MM.1S (cell line): ENCODE measurements around the gene MAPRE3.

ENCODE experiments used
- DNase-seq: peaks from one replicate; pipeline ENCODE4 v3.0.0-alpha.2; 2015
- H2AFZ ChIP-seq: fragments of 300-600 bp; sonication (generic); 2 replicates; pipeline ENCODE4 v1.6.0; 2016; ENCODE audit warnings: antibody characterized with exemption, low read length
- H3F3A ChIP-seq: fragments of 300-600 bp; sonication (generic); 2 replicates; pipeline ENCODE4 v1.6.1; 2016; ENCODE audit warnings: mild to moderate bottlenecking, antibody characterized with exemption, low read length, moderate library complexity, mixed read lengths; ENCODE audit not compliant: insufficient read depth
- H3K27ac ChIP-seq: fragments of 300-600 bp; sonication (generic); 2 replicates; pipeline ENCODE4 v1.5.1; 2016; ENCODE audit warnings: mild to moderate bottlenecking, low read length
- H3K27me3 ChIP-seq: fragments of 300-600 bp; sonication (generic); replicated peaks from 2 replicates; pipeline ENCODE4 v1.6.0; 2016; ENCODE audit warnings: low read length; ENCODE audit not compliant: insufficient read depth
- H3K36me3 ChIP-seq: fragments of 300-600 bp; sonication (generic); replicated peaks from 2 replicates; pipeline ENCODE4 v1.6.1; 2016; ENCODE audit warnings: mild to moderate bottlenecking, low read length, mixed read lengths; ENCODE audit not compliant: insufficient read depth
- H3K4me1 ChIP-seq: fragments of 300-600 bp; sonication (generic); 2 replicates; pipeline ENCODE4 v1.6.1; 2016; ENCODE audit warnings: low read length, mixed read lengths
- H3K4me2 ChIP-seq: fragments of 300-600 bp; sonication (generic); 2 replicates; pipeline ENCODE4 v1.6.0; 2016; ENCODE audit warnings: low read depth, low read length
- H3K4me3 ChIP-seq: fragments of 300-600 bp; sonication (generic); 2 replicates; pipeline ENCODE4 v1.5.1; 2016; ENCODE audit warnings: low read length, mixed read lengths
- H3K79me2 ChIP-seq: fragments of 300-600 bp; sonication (generic); 2 replicates; pipeline ENCODE4 v1.6.1; 2016; ENCODE audit warnings: mixed run types, low read length, mixed read lengths
- H3K9ac ChIP-seq: fragments of 300-600 bp; sonication (generic); 2 replicates; pipeline ENCODE4 v1.6.1; 2016; ENCODE audit warnings: low read length, mixed read lengths
- H3K9me2 ChIP-seq: fragments of 300-600 bp; sonication (generic); replicated peaks from 2 replicates; pipeline ENCODE4 v1.6.1; 2016; ENCODE audit warnings: mild to moderate bottlenecking, low read length, mixed read lengths; ENCODE audit not compliant: insufficient read depth
- H3K9me3 ChIP-seq: fragments of 300-600 bp; sonication (generic); replicated peaks from 2 replicates; pipeline ENCODE4 v1.6.1; 2016; ENCODE audit warnings: mild to moderate bottlenecking, low read length, mixed read lengths; ENCODE audit not compliant: insufficient read depth
- H4K20me1 ChIP-seq: fragments of 300-600 bp; sonication (generic); 2 replicates; pipeline ENCODE4 v1.6.1; 2016; ENCODE audit warnings: mild to moderate bottlenecking, low read length, moderate library complexity, mixed read lengths; ENCODE audit not compliant: insufficient read depth
- EZH2 ChIP-seq: fragments of 300-600 bp; sonication (generic); optimal IDR thresholded peaks from 2 replicates; pipeline ENCODE3; 2017; ENCODE audit warnings: low read depth, mild to moderate bottlenecking, antibody characterized with exemption, low read length, mixed read lengths
- EZH2phosphoT487 ChIP-seq: fragments of 300-600 bp; sonication (generic); IDR thresholded peaks from 2 replicates; pipeline ENCODE4 v1.6.1; 2018; ENCODE audit warnings: antibody characterized with exemption, low read length
- TF ChIP-seq, protein P1 (sequence below): fragments of 300-600 bp; sonication (generic); IDR thresholded peaks from 2 replicates; pipeline ENCODE4 v1.5.1; 2016; ENCODE audit warnings: antibody characterized with exemption, low read length, mixed read lengths

MAPRE3 gene

DNA sequence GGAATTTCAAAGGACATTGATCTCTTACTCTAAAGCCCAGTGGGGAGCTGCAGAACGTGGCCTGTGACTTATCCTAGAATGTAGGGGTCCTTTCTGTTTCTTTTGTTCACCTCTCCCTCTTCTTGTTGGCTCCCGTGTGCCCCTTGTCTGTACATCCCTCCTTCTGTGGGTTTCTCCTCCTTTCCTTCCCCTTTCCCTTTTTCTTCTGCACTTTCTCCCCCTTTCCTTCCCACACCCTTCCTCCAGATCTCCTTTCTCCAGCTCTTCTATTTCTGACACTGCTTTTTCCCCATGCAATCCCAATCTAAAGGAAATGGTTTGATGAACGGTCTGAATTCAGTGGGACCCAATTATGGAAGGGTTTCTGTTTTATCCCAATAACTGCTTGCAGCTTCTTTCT is 35.5 kb upstream of the MAPRE3 start:
- Histone ChIP-seq H3K4me2 (no peak overlapping the region), H4K20me1 (no peaks in the 10 kb centered on the region), H3K79me2 (no peaks in the 10 kb centered on the region), H3K36me3 (no peaks in the 10 kb centered on the region), H3K4me3 (no peak overlapping the region), H3K27ac (no peak overlapping the region), H3K4me1 (no peaks in the 10 kb centered on the region), H3K9me2 (no peaks in the 10 kb centered on the region), H3K27me3 (peaks cover 20% of the 10 kb centered on the region; the same call in 1 of the 2 replicates), H3K9me3 (no peaks in the 10 kb centered on the region; the same call in 1 of the 2 replicates), H3K9ac (no peak overlapping the region), H2AFZ (no peak overlapping the region), H3F3A (no peaks in the 10 kb centered on the region)
- no peak for DNase-seq
- TF ChIP-seq, protein P1, sequence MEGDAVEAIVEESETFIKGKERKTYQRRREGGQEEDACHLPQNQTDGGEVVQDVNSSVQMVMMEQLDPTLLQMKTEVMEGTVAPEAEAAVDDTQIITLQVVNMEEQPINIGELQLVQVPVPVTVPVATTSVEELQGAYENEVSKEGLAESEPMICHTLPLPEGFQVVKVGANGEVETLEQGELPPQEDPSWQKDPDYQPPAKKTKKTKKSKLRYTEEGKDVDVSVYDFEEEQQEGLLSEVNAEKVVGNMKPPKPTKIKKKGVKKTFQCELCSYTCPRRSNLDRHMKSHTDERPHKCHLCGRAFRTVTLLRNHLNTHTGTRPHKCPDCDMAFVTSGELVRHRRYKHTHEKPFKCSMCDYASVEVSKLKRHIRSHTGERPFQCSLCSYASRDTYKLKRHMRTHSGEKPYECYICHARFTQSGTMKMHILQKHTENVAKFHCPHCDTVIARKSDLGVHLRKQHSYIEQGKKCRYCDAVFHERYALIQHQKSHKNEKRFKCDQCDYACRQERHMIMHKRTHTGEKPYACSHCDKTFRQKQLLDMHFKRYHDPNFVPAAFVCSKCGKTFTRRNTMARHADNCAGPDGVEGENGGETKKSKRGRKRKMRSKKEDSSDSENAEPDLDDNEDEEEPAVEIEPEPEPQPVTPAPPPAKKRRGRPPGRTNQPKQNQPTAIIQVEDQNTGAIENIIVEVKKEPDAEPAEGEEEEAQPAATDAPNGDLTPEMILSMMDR = no peak
- TF ChIP-seq EZH2phosphoT487 (no peak), EZH2 (no peak)

DNA sequence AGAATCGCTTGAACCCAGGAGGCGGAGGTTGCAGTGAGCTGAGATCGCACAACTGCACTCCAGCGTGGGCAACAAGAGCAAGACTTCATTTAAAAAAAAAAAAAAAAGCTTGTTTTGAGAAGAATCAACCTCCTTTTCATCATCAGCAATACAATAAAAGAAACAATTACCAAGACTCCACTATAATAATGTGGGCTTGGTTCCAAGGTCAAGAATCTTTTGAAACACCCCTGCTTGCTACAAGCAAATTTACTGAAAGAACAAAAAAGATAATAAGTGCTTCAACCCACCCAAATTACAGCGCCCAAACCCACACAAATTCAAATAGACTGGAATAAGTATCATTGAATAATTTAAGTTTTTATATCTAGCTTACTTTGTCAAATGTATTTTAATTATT is 33.6 kb upstream of the MAPRE3 start:
- no peak for DNase-seq
- H3K79me2 ChIP-seq = no peaks in the 10 kb centered on the region
- no peak overlapping the region for H3K4me2 ChIP-seq
- no peaks in the 10 kb centered on the region for H3K9me2 ChIP-seq
- no peaks in the 10 kb centered on the region for H4K20me1 ChIP-seq
- H3K27ac ChIP-seq = no peak overlapping the region
- no peak for TF ChIP-seq EZH2phosphoT487
- TF ChIP-seq EZH2 = no peak
- TF ChIP-seq, protein P1 = no peak
- no peaks in the 10 kb centered on the region for H3K36me3 ChIP-seq
- H3K4me3 ChIP-seq = no peak overlapping the region
- H3K27me3 ChIP-seq = peaks cover 20% of the 10 kb centered on the region; the same call in 1 of the 2 replicates
- no peak overlapping the region for H2AFZ ChIP-seq
- H3K9ac ChIP-seq = no peak overlapping the region
- no peaks in the 10 kb centered on the region for H3F3A ChIP-seq
- no peaks in the 10 kb centered on the region; the same call in 1 of the 2 replicates for H3K9me3 ChIP-seq
- H3K4me1 ChIP-seq = no peaks in the 10 kb centered on the region

DNA sequence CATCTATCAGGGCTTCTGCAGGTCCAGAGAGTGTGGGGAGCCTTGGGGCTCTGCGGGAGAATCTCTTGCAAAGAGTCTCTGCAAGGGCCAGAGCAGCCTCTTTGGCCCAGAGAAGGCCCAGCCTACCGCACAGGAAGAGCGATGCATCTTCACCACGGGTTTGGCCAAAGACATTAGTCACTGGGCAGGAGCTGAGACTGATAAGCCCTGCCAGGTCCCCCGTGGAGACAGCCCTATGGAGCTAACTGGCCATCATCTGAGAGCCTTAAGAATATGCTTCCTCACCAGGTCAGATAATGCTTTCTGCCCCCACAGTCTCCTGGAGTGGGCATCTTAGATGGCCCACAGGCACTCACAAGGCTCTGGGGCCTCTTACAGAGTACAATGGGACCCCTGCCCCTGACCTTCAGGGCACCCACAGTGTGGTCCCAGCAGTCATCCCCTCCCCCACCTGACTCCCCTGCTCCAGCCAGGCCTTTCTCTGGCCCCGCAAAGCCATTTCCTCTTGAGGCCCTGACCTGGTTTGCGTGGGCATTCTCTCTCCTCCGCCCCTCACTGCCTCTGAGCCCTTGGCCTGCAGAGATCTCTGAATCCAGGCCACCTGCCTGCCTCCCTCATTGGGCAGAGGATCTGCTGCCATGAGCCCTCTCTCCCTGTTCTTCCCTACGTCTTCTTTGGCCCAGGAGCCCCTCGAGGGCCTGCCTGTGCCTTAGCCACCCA is 31.9 kb upstream of the MAPRE3 start:
- Histone ChIP-seq H3F3A (no peaks in the 10 kb centered on the region), H3K9me3 (no peaks in the 10 kb centered on the region; the same call in 1 of the 2 replicates), H3K9ac (no peak overlapping the region), H3K9me2 (no peaks in the 10 kb centered on the region), H3K4me3 (no peak overlapping the region), H2AFZ (no peak overlapping the region), H3K79me2 (no peaks in the 10 kb centered on the region), H4K20me1 (no peaks in the 10 kb centered on the region), H3K27ac (no peak overlapping the region), H3K4me2 (no peak overlapping the region), H3K27me3 (peaks cover 13% of the 10 kb centered on the region; the same call in 1 of the 2 replicates), H3K4me1 (no peaks in the 10 kb centered on the region; the same call in 1 of the 2 replicates), H3K36me3 (no peaks in the 10 kb centered on the region)
- no peak for DNase-seq
- TF ChIP-seq EZH2phosphoT487 (no peak), EZH2 (no peak)
- TF ChIP-seq, protein P1 = no peak
